OCI-LY7 (cell line): Measurements from ENCODE around the gene SLC20A1. TPM values are rescaled to one million over a fixed set of nuclear protein-coding genes. Genes with fewer than 3 reads are reported as not detected.

ENCODE experiments used
- BruUV-seq: library from RNA; stranded (reverse); fragments of 400-500 nt; replicated peaks from 2 replicates; lab custom pipeline; 2021; lab: Mats Ljungman, UMichigan
- CTCF ChIA-PET: fragments of 300-600 bp; sonication (Branson Sonifier 250); formaldehyde crosslinking; loops from one replicate; lab custom pipeline; 2022; ENCODE audit warnings: antibody characterized with exemption; ENCODE audit not compliant: unreplicated experiment; lab: Charles Lee
- POLR2A ChIA-PET: fragments of 300-600 bp; sonication (Branson Sonifier 250); formaldehyde crosslinking; loops from one replicate; lab custom pipeline; 2022; ENCODE audit warnings: antibody characterized with exemption; lab: Charles Lee
- DNase-seq: peaks from one replicate; pipeline ENCODE4 v3.0.0-alpha.2; 2015; ENCODE audit warnings: low spot score
- H2AFZ ChIP-seq: fragments of 200-600 bp; sonication (generic), shearing (Covaris generic); 2 replicates; pipeline ENCODE4 v1.6.1; 2014; ENCODE audit warnings: mild to moderate bottlenecking, antibody characterized with exemption, low read length, moderate library complexity
- H3K27ac ChIP-seq: fragments of 200-600 bp; sonication (generic); 2 replicates; pipeline ENCODE4 v1.5.1; 2014; ENCODE audit warnings: mixed run types, low read depth, mild to moderate bottlenecking, moderate library complexity, low read length, inconsistent platforms; ENCODE audit not compliant: poor library complexity, severe bottlenecking
- H3K36me3 ChIP-seq: fragments of 200-600 bp; sonication (generic); 2 replicates; pipeline ENCODE4 v1.6.1; 2014; ENCODE audit warnings: mild to moderate bottlenecking, antibody characterized with exemption, low read length, moderate library complexity, mixed read lengths; ENCODE audit not compliant: insufficient read depth
- H3K4me1 ChIP-seq: fragments of 200-600 bp; sonication (generic); 2 replicates; pipeline ENCODE4 v1.5.1; 2014; ENCODE audit warnings: mild to moderate bottlenecking, low read length; ENCODE audit not compliant: insufficient read depth, poor library complexity, severe bottlenecking
- H3K4me2 ChIP-seq: fragments of 200-600 bp; sonication (generic); 2 replicates; pipeline ENCODE4 v1.6.1; 2014; ENCODE audit warnings: mild to moderate bottlenecking, low read length
- H3K4me3 ChIP-seq: fragments of 200-600 bp; sonication (generic); 2 replicates; pipeline ENCODE4 v1.5.1; 2014; ENCODE audit warnings: mild to moderate bottlenecking, low read depth, low read length; ENCODE audit not compliant: poor library complexity, severe bottlenecking
- H3K79me2 ChIP-seq: fragments of 200-600 bp; sonication (generic); 2 replicates; pipeline ENCODE4 v1.6.1; 2016; ENCODE audit warnings: low read depth, mild to moderate bottlenecking, low read length, moderate library complexity, mixed read lengths; ENCODE audit not compliant: insufficient read depth
- H3K9me2 ChIP-seq: fragments of 200-600 bp; sonication (generic); 2 replicates; pipeline ENCODE4 v1.6.1; 2016; ENCODE audit warnings: mild to moderate bottlenecking, low read length, mixed read lengths; ENCODE audit not compliant: insufficient read depth
- H3K9me3 ChIP-seq: fragments of 200-600 bp; sonication (generic); 2 replicates; pipeline ENCODE4 v1.6.1; 2014; ENCODE audit warnings: mild to moderate bottlenecking, mixed run types, low read length, mixed read lengths
- H4K20me1 ChIP-seq: fragments of 200-600 bp; sonication (generic); 2 replicates; pipeline ENCODE4 v1.6.1; 2014; ENCODE audit warnings: mild to moderate bottlenecking, antibody characterized with exemption, low read length, moderate library complexity, mixed read lengths; ENCODE audit not compliant: insufficient read depth
- EZH2phosphoT487 ChIP-seq: fragments of 200-600 bp; sonication (generic); IDR thresholded peaks from 2 replicates; pipeline ENCODE4 v1.6.1; 2018; ENCODE audit warnings: low read depth, borderline replicate concordance, mild to moderate bottlenecking, mixed run types, antibody characterized with exemption, low read length, moderate library complexity, mixed read lengths
- intact Hi-C: fragments of 100-400 bp; cut with micrococcal nuclease; formaldehyde crosslinking; loops from one replicate; pipeline ENCODE4 v1.10.0; 2022; ENCODE audit not compliant: unreplicated experiment
- total RNA-seq, 2 experiments: library from RNA; depleted of rRNA in 1 of 2; stranded (reverse); fragments of >200 nt in 1 of 2; shearing (Covaris generic) in 1 of 2; gene quantifications; 2 replicates each; pipeline ENCODE4 v1.2.3, GENCODE V29; 2014 to 2022
- TF ChIP-seq, protein P1 (sequence below): fragments of 200-600 bp; sonication (generic); conservative IDR thresholded peaks from 2 replicates; pipeline ENCODE4 v1.5.1; 2014; ENCODE audit warnings: mild to moderate bottlenecking, antibody characterized with exemption, low read length, moderate library complexity, mixed read lengths

The SLC20A1 gene
- total RNA-seq, 2 experiments from 2014 or later: 64.8 to 89.5 TPM

DNA sequence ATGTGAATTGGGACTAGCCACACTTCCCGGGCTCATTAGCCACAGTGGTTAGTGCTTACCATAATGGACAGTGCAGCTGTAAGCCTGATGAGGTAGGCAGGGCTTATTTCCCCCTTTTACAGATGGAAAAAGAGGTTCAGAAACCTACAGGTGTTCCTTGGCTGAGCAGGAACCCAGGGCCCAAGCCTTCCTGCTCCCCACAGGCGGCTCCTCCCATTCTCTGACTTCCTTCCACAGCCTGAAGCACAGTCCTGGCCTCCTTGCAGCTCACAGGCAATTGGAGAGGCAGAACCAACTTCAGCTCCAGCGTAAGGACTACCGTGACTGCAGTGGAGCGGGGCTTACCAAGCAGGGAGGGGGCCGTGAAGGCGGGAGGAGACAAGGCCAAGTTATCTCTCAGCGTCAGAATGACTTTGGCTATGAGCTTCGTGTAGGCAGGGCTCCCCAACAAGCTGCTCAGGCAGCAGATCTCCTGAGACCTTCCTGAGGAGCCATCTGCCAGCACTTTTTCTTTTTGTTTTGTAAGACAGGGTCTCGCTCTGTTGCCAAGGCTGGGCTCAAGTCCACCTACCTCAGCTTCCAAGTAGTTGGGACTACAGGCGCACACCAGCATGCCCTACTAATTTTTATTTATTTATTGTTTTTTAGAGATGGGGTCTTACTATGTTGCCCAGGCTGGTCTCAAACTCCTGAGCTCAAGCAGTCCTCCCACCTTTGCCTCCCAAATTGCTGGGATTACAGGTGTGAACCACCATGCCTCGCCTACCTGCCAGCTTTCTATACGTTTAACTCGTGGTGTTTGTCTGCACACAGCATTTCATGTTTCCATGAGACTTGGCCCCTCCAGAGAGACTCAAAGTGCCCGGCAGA is 40.8 kb downstream of the SLC20A1 start:
- DNase-seq: peak; percentile 73
- BruUV-seq: no TSS peak
- Histone ChIP-seq H3K79me2 (no peaks in the 10 kb centered on the region), H3K4me1 (peaks cover 39% of the 10 kb centered on the region), H3K4me2 (peak overlapping the region; percentile 41), H3K9me2 (no peaks in the 10 kb centered on the region), H3K27ac (peak overlapping the region; percentile 11), H3K36me3 (no peaks in the 10 kb centered on the region), H3K4me3 (no peak overlapping the region), H2AFZ (peak overlapping the region; percentile 88), H4K20me1 (no peaks in the 10 kb centered on the region), H3K9me3 (no peaks in the 10 kb centered on the region)
- TF ChIP-seq, protein P1, sequence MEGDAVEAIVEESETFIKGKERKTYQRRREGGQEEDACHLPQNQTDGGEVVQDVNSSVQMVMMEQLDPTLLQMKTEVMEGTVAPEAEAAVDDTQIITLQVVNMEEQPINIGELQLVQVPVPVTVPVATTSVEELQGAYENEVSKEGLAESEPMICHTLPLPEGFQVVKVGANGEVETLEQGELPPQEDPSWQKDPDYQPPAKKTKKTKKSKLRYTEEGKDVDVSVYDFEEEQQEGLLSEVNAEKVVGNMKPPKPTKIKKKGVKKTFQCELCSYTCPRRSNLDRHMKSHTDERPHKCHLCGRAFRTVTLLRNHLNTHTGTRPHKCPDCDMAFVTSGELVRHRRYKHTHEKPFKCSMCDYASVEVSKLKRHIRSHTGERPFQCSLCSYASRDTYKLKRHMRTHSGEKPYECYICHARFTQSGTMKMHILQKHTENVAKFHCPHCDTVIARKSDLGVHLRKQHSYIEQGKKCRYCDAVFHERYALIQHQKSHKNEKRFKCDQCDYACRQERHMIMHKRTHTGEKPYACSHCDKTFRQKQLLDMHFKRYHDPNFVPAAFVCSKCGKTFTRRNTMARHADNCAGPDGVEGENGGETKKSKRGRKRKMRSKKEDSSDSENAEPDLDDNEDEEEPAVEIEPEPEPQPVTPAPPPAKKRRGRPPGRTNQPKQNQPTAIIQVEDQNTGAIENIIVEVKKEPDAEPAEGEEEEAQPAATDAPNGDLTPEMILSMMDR: no peak
- no peak for TF ChIP-seq EZH2phosphoT487
- intact Hi-C loops: no loop called here
- CTCF ChIA-PET: no interaction called here
- POLR2A ChIA-PET: interaction anchor here (1.0 to 4.2 kb wide), 6 partner anchors 13 to 42 kb away, joined by 3 to 15 read pairs (median 6); no protein-coding TSS in a partner anchor

DNA sequence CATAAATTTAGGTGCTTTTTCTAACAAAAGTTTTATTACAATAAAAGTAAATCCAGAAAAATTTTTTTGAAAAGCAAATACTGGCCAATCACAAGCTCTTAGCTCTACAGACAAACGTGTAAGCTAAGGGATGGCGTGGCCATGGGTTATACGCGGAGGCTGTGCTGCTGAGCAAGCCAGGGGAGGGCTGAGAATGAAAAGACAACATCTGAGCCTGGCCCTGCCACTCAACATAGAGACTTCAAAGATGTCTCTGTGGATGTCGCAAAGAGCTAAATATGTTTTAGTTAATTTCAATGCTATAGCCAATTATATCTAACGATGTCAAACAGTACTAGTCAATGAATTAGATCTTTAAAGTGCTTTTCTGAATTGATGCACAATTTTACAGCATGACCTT is 41.8 kb downstream of the SLC20A1 start:
- no peaks in the 10 kb centered on the region for H3K79me2 ChIP-seq
- intact Hi-C loops: no loop called here
- TF ChIP-seq, protein P1: no peak
- POLR2A ChIA-PET: interaction anchor here (2.1 to 4.2 kb wide), 2 partner anchors 12 to 21 kb away, joined by 7 to 15 read pairs; no protein-coding TSS in a partner anchor
- H3K36me3 ChIP-seq: no peaks in the 10 kb centered on the region
- CTCF ChIA-PET: no interaction called here
- H2AFZ ChIP-seq: no peak overlapping the region
- peaks cover 39% of the 10 kb centered on the region for H3K4me1 ChIP-seq
- H3K9me3 ChIP-seq: no peaks in the 10 kb centered on the region
- no peak overlapping the region for H3K4me2 ChIP-seq
- BruUV-seq: no TSS peak
- no peaks in the 10 kb centered on the region for H3K9me2 ChIP-seq
- no peak overlapping the region for H3K27ac ChIP-seq
- DNase-seq: no peak
- H3K4me3 ChIP-seq: no peak overlapping the region
- H4K20me1 ChIP-seq: no peaks in the 10 kb centered on the region
